Vagina (tissue), 2 donors: ENCODE measurements around the gene FOXA1.

Experiments
- POLR2A ChIP-seq, 2 donors: fragments of 450-650 bp; IDR thresholded peaks; one replicate each; pipeline ENCODE4 v1.6.1; 2017; ENCODE audit warnings: antibody characterized with exemption in 2 of 2, mild to moderate bottlenecking in 2 of 2, moderate library complexity in 2 of 2
- TF ChIP-seq, protein P1 (sequence below), 3 experiments: fragments of 450-650 bp in 2 of 3; fragments of 200-600 bp in 1 of 3; sonication (generic) in 1 of 3; IDR thresholded peaks; one replicate each; pipeline ENCODE4 v1.5.1; 2017 to 2019; ENCODE audit warnings: antibody characterized with exemption in 3 of 3, mild to moderate bottlenecking in 2 of 3, moderate library complexity in 2 of 3

- TF ChIP-seq POLR2A (IDR thresholded peaks at IDR 0.05): no peak
- TF ChIP-seq, protein P1, sequence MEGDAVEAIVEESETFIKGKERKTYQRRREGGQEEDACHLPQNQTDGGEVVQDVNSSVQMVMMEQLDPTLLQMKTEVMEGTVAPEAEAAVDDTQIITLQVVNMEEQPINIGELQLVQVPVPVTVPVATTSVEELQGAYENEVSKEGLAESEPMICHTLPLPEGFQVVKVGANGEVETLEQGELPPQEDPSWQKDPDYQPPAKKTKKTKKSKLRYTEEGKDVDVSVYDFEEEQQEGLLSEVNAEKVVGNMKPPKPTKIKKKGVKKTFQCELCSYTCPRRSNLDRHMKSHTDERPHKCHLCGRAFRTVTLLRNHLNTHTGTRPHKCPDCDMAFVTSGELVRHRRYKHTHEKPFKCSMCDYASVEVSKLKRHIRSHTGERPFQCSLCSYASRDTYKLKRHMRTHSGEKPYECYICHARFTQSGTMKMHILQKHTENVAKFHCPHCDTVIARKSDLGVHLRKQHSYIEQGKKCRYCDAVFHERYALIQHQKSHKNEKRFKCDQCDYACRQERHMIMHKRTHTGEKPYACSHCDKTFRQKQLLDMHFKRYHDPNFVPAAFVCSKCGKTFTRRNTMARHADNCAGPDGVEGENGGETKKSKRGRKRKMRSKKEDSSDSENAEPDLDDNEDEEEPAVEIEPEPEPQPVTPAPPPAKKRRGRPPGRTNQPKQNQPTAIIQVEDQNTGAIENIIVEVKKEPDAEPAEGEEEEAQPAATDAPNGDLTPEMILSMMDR (IDR thresholded peaks at IDR 0.05): no peak
Measured at GRCh38 chr14:37566811-37567371, 28.2 kb downstream of the FOXA1 start.
